ENCODE data around the gene SCLY.

Gene SCLY

DNA sequence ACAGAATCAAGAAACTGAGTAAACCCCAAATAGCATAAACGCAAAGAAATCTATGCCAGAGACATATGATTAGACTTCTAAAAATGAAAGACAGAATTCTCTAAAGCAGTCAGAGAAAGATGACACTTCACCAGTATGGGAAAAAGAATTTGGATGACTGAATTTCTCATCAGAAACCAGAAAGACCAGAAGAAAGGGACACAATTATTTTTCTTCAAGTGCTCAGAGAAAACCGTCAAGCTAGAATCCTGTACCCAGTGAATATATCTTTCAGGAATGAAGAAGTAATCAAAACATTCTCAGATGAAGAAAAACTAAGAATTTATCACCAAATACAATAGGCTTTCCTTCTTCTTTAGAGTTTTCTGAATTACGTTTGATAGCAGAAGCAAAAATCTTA, 25.1 kb downstream of the SCLY start:
- Histone ChIP-seq H3K79me2 (ENCODE audit: control insufficient read depth, insufficient read depth, low read length, unreplicated experiment) (no peaks in the 10 kb centered on the region), H3K4me1 (ENCODE audit: control insufficient read depth, insufficient read depth, low read length, unreplicated experiment) (no peaks in the 10 kb centered on the region), H3K27me3 (ENCODE audit: insufficient read depth, low read length) (no peaks in the 10 kb centered on the region), H3K36me3 (ENCODE audit: insufficient read depth, low read length) (peaks cover 22% of the 10 kb centered on the region; the same call in 1 of the 2 replicates), H3K27ac (ENCODE audit: low read depth, low read length) (no peak overlapping the region), H2AFZ (ENCODE audit: low read length, unreplicated experiment) (no peak overlapping the region), H3K4me3 (ENCODE audit: low read depth, low read length) (no peak overlapping the region)

DNA sequence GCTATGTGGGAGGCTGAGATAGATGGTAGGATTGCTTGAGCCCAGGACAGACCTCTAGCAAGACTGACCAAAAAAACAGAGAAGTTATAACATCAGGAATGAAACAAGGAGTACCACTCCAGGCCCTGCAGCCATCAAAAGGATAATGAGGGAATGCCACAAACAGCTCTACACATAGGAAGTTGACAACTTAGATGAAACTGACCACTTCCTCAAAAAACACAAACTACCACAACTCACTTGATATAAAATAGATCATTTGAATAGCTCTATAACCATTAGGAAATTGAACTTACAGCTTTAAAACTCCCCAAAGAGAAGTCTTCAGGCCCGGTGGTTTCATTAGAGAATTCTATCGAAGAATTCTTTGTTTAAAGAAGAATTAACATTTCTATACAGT, 26.4 kb downstream of the SCLY start:
- no peaks in the 10 kb centered on the region for H3K79me2 ChIP-seq (ENCODE audit: control insufficient read depth, insufficient read depth, low read length, unreplicated experiment)
- no peaks in the 10 kb centered on the region for H3K27me3 ChIP-seq (ENCODE audit: insufficient read depth, low read length)
- no peak overlapping the region for H3K4me3 ChIP-seq (ENCODE audit: low read depth, low read length)
- no peaks in the 10 kb centered on the region for H3K4me1 ChIP-seq (ENCODE audit: control insufficient read depth, insufficient read depth, low read length, unreplicated experiment)
- no peak overlapping the region for H2AFZ ChIP-seq (ENCODE audit: low read length, unreplicated experiment)
- no peak overlapping the region for H3K27ac ChIP-seq (ENCODE audit: low read depth, low read length)
- H3K36me3 ChIP-seq (ENCODE audit: insufficient read depth, low read length): peaks cover 12% of the 10 kb centered on the region; the same call in 1 of the 2 replicates

DNA sequence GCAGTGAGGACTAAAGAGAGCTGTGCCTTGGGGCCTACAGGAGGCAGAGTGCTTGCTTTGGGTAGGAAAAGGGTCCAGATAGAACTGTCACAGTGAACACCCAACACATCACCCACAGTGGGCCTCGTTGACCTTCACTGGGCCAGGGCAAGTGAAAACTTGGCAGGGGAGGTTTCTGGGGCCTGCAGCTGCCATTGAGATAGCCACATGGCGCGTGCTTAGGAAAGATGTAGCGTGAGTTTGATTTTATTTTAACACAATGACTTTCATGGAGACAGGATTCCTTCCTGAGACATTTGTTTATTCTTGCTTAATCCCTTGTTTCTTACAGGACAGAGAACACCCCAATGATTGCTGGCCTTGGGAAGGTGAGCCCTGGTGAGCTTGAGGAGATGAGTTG, 30.1 kb downstream of the SCLY start:
- Histone ChIP-seq H3K36me3 (ENCODE audit: insufficient read depth, low read length) (no peaks in the 10 kb centered on the region), H3K27ac (ENCODE audit: low read depth, low read length) (no peak overlapping the region), H3K4me3 (ENCODE audit: low read depth, low read length) (no peak overlapping the region), H2AFZ (ENCODE audit: low read length, unreplicated experiment) (no peak overlapping the region), H3K79me2 (ENCODE audit: control insufficient read depth, insufficient read depth, low read length, unreplicated experiment) (no peaks in the 10 kb centered on the region), H3K4me1 (ENCODE audit: control insufficient read depth, insufficient read depth, low read length, unreplicated experiment) (no peaks in the 10 kb centered on the region), H3K27me3 (ENCODE audit: insufficient read depth, low read length) (no peaks in the 10 kb centered on the region)

DNA sequence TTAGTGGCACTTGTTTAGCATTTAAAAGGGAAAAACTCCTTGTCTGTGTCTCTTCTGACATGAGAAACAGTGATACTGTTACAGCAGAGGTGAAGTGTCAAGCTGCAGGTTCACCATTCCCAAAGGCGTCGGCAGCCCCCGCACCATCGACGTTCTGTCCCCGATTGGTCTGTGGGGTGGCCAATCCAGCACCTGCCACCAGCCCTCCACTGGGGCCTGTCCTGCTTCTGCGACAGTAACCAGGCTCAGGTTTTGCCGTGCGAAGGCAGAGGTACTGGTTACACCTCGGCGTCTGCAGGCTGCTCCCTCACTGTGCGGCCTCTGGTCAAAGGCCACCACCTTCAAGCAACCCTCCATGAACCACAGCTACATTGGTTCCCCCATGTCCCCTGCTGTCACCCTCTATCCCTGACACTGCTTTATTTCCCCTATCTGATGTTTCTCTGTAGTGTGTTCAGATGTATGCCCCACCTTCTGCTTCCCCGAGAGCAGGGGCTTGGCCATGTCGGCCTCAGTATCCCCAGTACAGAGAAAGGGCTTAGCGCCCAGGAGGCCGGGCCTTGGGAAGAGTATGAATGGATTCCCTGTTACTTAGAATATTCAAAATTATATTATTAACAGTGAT, 30.7 kb downstream of the SCLY start:
- Histone ChIP-seq H3K4me3 (ENCODE audit: low read depth, low read length) (no peak overlapping the region), H2AFZ (ENCODE audit: low read length, unreplicated experiment) (no peak overlapping the region), H3K36me3 (ENCODE audit: insufficient read depth, low read length) (no peaks in the 10 kb centered on the region), H3K27ac (ENCODE audit: low read depth, low read length) (no peak overlapping the region), H3K4me1 (ENCODE audit: control insufficient read depth, insufficient read depth, low read length, unreplicated experiment) (no peaks in the 10 kb centered on the region), H3K27me3 (ENCODE audit: insufficient read depth, low read length) (no peaks in the 10 kb centered on the region), H3K79me2 (ENCODE audit: control insufficient read depth, insufficient read depth, low read length, unreplicated experiment) (no peaks in the 10 kb centered on the region)

DNA sequence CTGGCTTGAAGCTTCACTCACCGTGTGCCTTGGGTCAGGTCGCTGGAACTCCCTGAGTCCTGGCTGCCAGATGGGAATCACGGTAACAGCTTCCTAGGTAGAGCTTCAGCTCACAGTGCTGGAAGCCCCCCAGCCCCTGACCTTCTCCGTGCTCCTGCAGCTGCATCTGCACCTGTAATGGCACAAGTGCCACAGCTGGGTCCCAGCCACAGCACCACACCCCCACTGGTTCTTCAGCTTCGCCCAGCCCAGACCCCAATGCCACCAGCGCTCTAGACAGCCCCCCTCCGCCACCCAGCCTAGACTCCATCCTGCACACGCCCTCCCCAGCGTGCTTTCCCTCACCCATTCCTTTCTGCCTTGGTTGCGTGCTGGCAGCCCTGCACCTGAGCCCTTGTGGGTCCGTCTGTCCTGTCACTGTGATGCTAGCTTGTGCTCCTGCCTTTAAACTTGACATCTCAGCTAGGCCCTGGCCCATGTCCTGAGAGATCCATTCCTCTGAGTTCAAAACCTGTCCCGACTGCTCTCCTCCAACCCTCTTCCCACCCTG, 31.8 kb downstream of the SCLY start:
- no peaks in the 10 kb centered on the region for H3K79me2 ChIP-seq (ENCODE audit: control insufficient read depth, insufficient read depth, low read length, unreplicated experiment)
- no peaks in the 10 kb centered on the region for H3K4me1 ChIP-seq (ENCODE audit: control insufficient read depth, insufficient read depth, low read length, unreplicated experiment)
- no peak overlapping the region for H3K4me3 ChIP-seq (ENCODE audit: low read depth, low read length)
- no peak overlapping the region for H2AFZ ChIP-seq (ENCODE audit: low read length, unreplicated experiment)
- H3K27me3 ChIP-seq (ENCODE audit: insufficient read depth, low read length): no peaks in the 10 kb centered on the region
- no peaks in the 10 kb centered on the region for H3K36me3 ChIP-seq (ENCODE audit: insufficient read depth, low read length)
- no peak overlapping the region for H3K27ac ChIP-seq (ENCODE audit: low read depth, low read length)

DNA sequence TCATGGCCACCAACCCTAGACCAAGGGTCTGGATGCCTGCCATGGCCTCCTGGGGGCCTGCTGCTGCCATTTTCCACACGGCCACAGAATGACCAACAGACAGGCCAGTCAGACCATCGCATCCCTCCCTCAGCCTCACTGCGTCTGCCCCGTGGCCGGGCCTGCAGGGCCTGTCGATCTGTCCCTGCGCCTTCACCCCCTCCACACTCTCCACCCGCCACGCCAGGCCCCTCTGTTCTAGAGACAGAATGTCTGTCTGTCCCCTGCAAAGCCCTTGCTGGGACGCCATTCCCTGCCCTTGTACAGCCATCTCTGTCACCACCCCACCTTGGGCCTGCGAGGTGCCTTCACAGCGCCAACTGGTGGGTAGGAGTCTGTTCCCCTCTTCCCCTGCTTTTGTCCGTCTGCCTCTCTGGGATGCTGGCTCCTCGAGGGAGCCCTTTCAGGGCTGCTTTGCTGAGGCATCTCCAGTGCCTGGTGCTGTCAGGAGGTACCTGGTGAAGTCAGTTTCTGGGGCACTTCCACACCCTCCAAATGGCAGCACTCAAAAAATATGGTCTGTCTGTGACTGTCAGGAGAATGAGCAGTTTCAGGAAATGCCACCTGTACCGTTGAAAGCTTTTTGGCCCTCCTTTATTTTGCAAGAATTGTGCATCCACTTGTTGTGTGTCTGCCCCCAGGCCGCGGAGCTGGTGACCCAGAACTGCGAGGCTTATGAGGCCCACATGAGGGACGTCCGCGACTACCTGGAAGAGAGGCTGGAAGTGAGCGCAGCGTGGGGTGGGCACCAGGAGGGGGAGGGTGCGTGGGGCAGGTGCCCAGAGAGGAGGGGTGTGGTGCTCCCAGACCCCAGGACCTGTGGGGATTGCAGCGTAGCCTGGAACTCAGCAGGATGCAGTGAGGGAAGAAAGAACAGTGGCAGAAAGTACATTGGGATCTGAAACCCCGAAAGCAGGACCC, 32.7 kb downstream of the SCLY start:
- Histone ChIP-seq H3K79me2 (ENCODE audit: control insufficient read depth, insufficient read depth, low read length, unreplicated experiment) (no peaks in the 10 kb centered on the region), H3K27me3 (ENCODE audit: insufficient read depth, low read length) (no peaks in the 10 kb centered on the region), H3K27ac (ENCODE audit: low read depth, low read length) (no peak overlapping the region), H3K4me1 (ENCODE audit: control insufficient read depth, insufficient read depth, low read length, unreplicated experiment) (no peaks in the 10 kb centered on the region), H3K36me3 (ENCODE audit: insufficient read depth, low read length) (no peaks in the 10 kb centered on the region), H3K4me3 (ENCODE audit: low read depth, low read length) (no peak overlapping the region), H2AFZ (ENCODE audit: low read length, unreplicated experiment) (no peak overlapping the region)

DNA sequence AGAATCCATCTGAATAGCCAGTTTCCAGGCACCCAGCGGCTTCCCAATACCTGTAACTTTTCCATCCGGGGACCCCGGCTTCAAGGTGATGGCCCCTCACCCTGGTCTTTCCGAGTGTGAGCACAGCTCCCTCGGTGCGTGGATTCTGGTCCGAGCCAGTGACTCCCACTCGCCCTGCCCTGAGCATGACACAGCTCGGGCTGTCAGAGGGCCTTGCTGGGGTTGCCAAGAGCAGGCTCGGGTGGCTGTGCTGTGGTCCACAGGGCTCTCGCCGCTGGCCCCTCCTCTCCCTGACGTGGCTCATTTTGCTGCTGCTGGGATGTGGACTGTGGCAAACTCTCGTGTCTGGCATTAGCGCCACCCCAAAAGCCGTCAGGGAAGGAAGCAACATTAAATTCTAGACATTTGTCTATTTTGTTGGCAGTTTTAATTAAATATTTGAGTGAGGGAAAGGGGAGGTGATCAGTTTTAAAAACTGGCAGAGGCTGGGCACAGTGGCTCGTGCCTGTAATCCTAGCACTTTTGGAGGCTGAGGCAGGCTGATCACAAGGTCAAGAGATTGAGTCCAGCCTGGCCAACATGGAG, 33.7 kb downstream of the SCLY start:
- Histone ChIP-seq H3K79me2 (ENCODE audit: control insufficient read depth, insufficient read depth, low read length, unreplicated experiment) (no peaks in the 10 kb centered on the region), H3K4me1 (ENCODE audit: control insufficient read depth, insufficient read depth, low read length, unreplicated experiment) (no peaks in the 10 kb centered on the region), H3K27ac (ENCODE audit: low read depth, low read length) (no peak overlapping the region), H3K36me3 (ENCODE audit: insufficient read depth, low read length) (no peaks in the 10 kb centered on the region), H2AFZ (ENCODE audit: low read length, unreplicated experiment) (no peak overlapping the region), H3K27me3 (ENCODE audit: insufficient read depth, low read length) (no peaks in the 10 kb centered on the region), H3K4me3 (ENCODE audit: low read depth, low read length) (no peak overlapping the region)

DNA sequence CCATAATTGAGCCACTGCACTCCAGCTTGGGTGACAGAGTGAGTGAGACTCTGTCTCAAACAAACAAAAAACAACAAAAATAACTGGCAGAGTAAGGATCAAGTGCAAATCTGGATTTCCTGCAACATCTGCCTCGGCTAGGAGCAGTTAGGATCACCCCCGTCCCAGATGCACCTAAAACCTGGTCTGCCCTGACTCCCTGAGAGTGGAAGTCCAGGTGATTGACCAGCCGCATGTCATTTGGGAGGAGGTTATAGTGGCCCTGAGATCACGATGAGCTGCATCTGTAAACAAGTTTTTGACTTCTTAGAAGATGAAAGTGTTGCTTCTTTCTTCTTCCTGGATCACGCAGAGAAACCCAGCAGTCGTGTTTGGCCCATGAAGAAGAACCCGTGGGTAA, 34.3 kb downstream of the SCLY start:
- H3K36me3 ChIP-seq (ENCODE audit: insufficient read depth, low read length): no peaks in the 10 kb centered on the region
- no peak overlapping the region for H2AFZ ChIP-seq (ENCODE audit: low read length, unreplicated experiment)
- H3K27me3 ChIP-seq (ENCODE audit: insufficient read depth, low read length): no peaks in the 10 kb centered on the region
- no peaks in the 10 kb centered on the region for H3K4me1 ChIP-seq (ENCODE audit: control insufficient read depth, insufficient read depth, low read length, unreplicated experiment)
- no peak overlapping the region for H3K4me3 ChIP-seq (ENCODE audit: low read depth, low read length)
- no peak overlapping the region for H3K27ac ChIP-seq (ENCODE audit: low read depth, low read length)
- H3K79me2 ChIP-seq (ENCODE audit: control insufficient read depth, insufficient read depth, low read length, unreplicated experiment): no peaks in the 10 kb centered on the region

DNA sequence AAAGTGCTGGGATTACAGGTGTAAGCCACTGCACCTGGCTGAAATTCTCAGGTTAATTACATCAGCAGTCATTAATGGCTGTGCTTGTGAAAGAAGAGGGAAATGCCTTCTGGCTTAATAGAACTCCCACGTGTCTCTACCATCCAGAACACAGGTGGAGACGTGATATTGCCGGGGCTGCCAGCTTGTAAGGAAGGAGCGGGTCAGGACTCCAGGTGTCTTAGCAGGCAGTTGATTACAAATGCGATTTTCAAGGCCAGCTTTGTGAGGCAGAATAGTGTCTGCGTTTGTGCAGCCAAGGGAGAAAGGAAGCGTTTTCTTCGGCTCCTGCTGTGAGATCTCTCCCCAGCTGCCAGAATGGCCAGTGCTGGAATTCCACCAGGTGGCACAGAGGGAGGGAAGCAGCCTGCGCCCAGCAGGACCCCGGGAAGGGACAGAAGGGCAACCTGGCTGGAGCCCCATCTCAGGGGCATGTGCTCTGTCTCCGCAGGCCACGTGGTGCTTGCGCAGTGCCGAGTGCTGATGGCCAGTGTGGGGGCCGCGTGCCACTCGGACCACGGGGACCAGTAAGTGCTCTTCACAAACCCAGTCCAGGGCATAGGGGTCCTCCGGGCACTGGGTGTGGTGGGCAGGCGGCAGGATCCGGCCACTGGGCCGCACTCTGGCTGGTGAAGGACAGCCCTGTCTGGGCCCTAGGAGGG, 35.7 kb downstream of the SCLY start:
- H2AFZ ChIP-seq (ENCODE audit: low read length, unreplicated experiment): no peak overlapping the region
- no peaks in the 10 kb centered on the region for H3K4me1 ChIP-seq (ENCODE audit: control insufficient read depth, insufficient read depth, low read length, unreplicated experiment)
- no peaks in the 10 kb centered on the region for H3K79me2 ChIP-seq (ENCODE audit: control insufficient read depth, insufficient read depth, low read length, unreplicated experiment)
- H3K27ac ChIP-seq (ENCODE audit: low read depth, low read length): no peak overlapping the region
- no peak overlapping the region for H3K4me3 ChIP-seq (ENCODE audit: low read depth, low read length)
- no peaks in the 10 kb centered on the region for H3K36me3 ChIP-seq (ENCODE audit: insufficient read depth, low read length)
- no peaks in the 10 kb centered on the region for H3K27me3 ChIP-seq (ENCODE audit: insufficient read depth, low read length)

DNA sequence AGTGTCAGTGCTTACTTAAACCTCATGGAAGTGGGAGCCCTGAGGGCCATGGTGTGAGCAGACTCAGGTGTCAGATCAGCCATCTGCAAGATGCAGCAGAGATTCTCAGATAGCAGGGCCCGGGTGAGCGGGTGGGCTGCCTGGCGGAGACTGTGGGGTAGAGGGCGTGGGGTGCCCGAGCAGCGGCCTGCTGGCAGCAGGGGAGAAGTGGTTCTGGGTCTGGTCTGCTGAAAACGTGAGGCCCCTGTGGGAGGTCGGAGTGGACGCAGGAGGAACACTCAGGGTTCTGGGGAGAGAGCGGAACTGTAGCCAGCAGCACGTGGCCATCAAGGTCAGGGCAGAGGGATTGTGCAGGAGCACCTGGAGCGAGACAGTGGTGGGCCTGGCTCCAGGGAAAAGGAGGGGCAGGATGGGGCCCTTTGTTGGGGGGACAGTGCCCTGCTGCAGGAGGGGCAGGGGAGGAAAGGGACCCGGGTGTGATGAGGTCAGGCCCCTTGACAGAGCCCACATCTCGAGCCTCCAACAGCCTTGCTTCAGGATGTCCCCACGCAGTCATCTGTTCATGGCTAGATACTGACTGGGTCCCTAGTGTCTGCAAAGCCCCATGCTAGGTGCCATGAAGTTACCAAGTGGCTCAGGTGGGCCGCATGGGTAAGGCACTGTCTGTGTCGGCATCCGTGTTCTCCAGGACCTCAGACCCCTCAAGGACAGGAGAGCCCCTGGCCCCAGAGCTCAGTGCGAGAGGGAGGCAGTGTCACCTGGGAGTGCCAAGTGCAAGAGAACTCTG, 36.6 kb downstream of the SCLY start:
- Histone ChIP-seq H3K4me1 (ENCODE audit: control insufficient read depth, insufficient read depth, low read length, unreplicated experiment) (no peaks in the 10 kb centered on the region), H3K36me3 (ENCODE audit: insufficient read depth, low read length) (no peaks in the 10 kb centered on the region), H2AFZ (ENCODE audit: low read length, unreplicated experiment) (no peak overlapping the region), H3K27me3 (ENCODE audit: insufficient read depth, low read length) (no peaks in the 10 kb centered on the region), H3K4me3 (ENCODE audit: low read depth, low read length) (no peak overlapping the region), H3K27ac (ENCODE audit: low read depth, low read length) (no peak overlapping the region), H3K79me2 (ENCODE audit: control insufficient read depth, insufficient read depth, low read length, unreplicated experiment) (no peaks in the 10 kb centered on the region)
